ENCODE results near the gene SNN. TPM values are rescaled to one million over a fixed set of nuclear protein-coding genes. Genes with fewer than 3 reads are reported as not detected.

SNN gene
- polyA plus RNA-seq, 2 of the 4 experiments (the other 2 are of a cell fraction), result 6.3 to 10.7 TPM

DNA sequence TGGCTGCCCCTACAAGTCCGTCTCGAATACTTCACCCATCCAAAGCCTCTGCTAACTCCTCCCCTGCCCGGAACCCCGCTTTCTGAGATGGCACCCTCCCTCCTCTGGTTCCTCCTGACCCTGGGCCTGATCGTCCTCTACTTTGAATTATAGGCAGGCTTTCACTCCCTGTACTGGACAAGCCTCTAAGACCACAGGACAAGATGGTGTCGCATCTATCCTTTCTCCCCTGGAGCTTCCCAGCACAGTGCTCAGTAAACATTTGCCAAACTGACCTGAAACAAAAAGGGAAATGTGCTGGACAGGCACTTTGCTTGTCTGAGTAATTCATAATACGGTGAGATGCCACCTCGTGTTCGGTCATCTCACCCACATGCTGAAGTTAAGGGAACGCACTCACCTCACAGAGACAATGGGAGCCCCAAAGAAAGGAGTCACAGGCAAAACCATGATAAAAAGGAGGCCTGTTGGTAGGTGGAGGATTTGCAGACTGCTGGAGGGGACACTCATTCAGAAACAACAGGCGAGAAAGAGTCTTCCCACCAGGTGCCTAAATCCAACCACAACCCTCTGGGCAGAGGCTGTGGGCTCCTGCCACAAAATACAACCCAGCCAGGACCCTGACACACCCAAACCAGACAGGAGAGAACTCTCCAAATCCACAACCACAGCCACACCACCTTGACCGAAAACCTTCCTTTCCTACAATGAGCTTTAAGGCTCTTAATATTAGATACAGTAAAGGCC is 28.2 kb downstream of the SNN start:
- peaks cover 27% of the 10 kb centered on the region for H3K4me1 ChIP-seq
- ChIA-PET CTCF (interaction anchor here (0.5 to 3.6 kb wide), 7 partner anchors 8 to 733 kb away, joined by 3 to 22 read pairs (median 4); no protein-coding TSS in a partner anchor), POLR2A (no interaction called here)
- no peak overlapping the region for H3K27ac ChIP-seq
- no peak for ATAC-seq
- no peak overlapping the region for H3K4me3 ChIP-seq
- no peak for DNase-seq (ENCODE audit: low read depth in 1 of 2, low spot score in 1 of 2)
- TF ChIP-seq, protein P1, sequence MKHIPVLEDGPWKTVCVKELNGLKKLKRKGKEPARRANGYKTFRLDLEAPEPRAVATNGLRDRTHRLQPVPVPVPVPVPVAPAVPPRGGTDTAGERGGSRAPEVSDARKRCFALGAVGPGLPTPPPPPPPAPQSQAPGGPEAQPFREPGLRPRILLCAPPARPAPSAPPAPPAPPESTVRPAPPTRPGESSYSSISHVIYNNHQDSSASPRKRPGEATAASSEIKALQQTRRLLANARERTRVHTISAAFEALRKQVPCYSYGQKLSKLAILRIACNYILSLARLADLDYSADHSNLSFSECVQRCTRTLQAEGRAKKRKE (CRISPR knock-in tag; IDR thresholded peaks at IDR 0.05; ENCODE audit: low read depth), result no peak
- TF ChIP-seq MAFK (IDR thresholded peaks at IDR 0.05; ENCODE audit: partially characterized antibody), result peak; percentile 11
- FAIRE-seq, result no peak
- H3K4me2 ChIP-seq, result no peak overlapping the region
- H3K9me3 ChIP-seq, result no peaks in the 10 kb centered on the region
- 94% methylated on average over 12 of the region's 12 CpGs for WGBS (ENCODE audit: missing lambda C conversion rate)

DNA sequence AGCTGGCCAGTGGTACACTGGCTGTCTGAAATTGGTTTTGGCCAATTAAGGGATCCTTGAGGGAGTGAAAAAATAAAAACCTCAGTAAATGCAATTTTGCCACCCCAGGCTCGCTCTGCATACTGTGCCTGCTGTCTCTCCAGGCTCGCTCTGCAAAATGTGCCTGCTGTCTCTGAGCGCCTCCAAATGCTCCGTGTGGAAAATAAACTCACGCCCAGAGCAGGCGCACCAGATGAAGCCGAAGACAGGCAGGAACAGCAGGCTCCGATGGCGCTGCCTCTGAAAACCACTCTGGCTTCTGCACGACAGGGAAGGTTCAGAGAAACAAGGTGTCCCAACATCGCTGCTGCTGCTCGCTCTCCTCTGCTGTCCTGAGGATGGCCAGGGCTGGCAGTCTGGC is 29.1 kb downstream of the SNN start:
- H3K27ac ChIP-seq, result no peak overlapping the region
- H3K4me2 ChIP-seq, result no peak overlapping the region
- 97% methylated on average over 12 of the region's 12 CpGs for WGBS (ENCODE audit: missing lambda C conversion rate)
- H3K9me3 ChIP-seq, result no peaks in the 10 kb centered on the region
- ATAC-seq (no peak), FAIRE-seq (no peak), DNase-seq (ENCODE audit: low read depth in 1 of 2, low spot score in 1 of 2) (no peak)
- CTCF ChIA-PET, result interaction anchor here (0.5 to 3.6 kb wide), 9 partner anchors 9 to 734 kb away, joined by 3 to 22 read pairs (median 4); no protein-coding TSS in a partner anchor
- TF ChIP-seq, protein P2, sequence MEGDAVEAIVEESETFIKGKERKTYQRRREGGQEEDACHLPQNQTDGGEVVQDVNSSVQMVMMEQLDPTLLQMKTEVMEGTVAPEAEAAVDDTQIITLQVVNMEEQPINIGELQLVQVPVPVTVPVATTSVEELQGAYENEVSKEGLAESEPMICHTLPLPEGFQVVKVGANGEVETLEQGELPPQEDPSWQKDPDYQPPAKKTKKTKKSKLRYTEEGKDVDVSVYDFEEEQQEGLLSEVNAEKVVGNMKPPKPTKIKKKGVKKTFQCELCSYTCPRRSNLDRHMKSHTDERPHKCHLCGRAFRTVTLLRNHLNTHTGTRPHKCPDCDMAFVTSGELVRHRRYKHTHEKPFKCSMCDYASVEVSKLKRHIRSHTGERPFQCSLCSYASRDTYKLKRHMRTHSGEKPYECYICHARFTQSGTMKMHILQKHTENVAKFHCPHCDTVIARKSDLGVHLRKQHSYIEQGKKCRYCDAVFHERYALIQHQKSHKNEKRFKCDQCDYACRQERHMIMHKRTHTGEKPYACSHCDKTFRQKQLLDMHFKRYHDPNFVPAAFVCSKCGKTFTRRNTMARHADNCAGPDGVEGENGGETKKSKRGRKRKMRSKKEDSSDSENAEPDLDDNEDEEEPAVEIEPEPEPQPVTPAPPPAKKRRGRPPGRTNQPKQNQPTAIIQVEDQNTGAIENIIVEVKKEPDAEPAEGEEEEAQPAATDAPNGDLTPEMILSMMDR (IDR thresholded peaks at IDR 0.05), result no peak
- no peak for TF ChIP-seq ZFP36 (IDR thresholded peaks at IDR 0.05; ENCODE audit: borderline replicate concordance, partially characterized antibody)
- no peak for TF ChIP-seq CBX2 (IDR thresholded peaks at IDR 0.05; ENCODE audit: borderline replicate concordance, low read depth)
- TF ChIP-seq CHD2 (IDR thresholded peaks at IDR 0.05; ENCODE audit: low read length, partially characterized antibody), result no peak
- TF ChIP-seq RCOR1 (IDR thresholded peaks at IDR 0.05; ENCODE audit: low read depth, low read length), result no peak
- no peak for TF ChIP-seq PHF8 (IDR thresholded peaks at IDR 0.05; ENCODE audit: borderline replicate concordance, low read depth)
- no peak for TF ChIP-seq GATA3 (IDR thresholded peaks at IDR 0.05; ENCODE audit: borderline replicate concordance)
- no peak for TF ChIP-seq CHD4 (IDR thresholded peaks at IDR 0.05; ENCODE audit: borderline replicate concordance)
- TF ChIP-seq ZSCAN20 (CRISPR knock-in tag; IDR thresholded peaks at IDR 0.05), result no peak
- TF ChIP-seq, protein P3, sequence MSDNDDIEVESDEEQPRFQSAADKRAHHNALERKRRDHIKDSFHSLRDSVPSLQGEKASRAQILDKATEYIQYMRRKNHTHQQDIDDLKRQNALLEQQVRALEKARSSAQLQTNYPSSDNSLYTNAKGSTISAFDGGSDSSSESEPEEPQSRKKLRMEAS (IDR thresholded peaks at IDR 0.05), result no peak
- TF ChIP-seq CEBPB (IDR thresholded peaks at IDR 0.05), result no peak
- TF ChIP-seq NR3C1 (IDR thresholded peaks at IDR 0.05), result no peak
- TF ChIP-seq HOXB5 (CRISPR knock-in tag; IDR thresholded peaks at IDR 0.05), result no peak
- TF ChIP-seq EHMT2 (IDR thresholded peaks at IDR 0.05; ENCODE audit: low read depth), result no peak
- no peak for TF ChIP-seq SREBF2 (IDR thresholded peaks at IDR 0.05)
- no peak for TF ChIP-seq MYC (IDR thresholded peaks at IDR 0.05; ENCODE audit: borderline replicate concordance, low read length)
- POLR2A ChIA-PET, result no interaction called here
- H3K4me1 ChIP-seq, result peaks cover 27% of the 10 kb centered on the region
- H3K4me3 ChIP-seq, result no peak overlapping the region

DNA sequence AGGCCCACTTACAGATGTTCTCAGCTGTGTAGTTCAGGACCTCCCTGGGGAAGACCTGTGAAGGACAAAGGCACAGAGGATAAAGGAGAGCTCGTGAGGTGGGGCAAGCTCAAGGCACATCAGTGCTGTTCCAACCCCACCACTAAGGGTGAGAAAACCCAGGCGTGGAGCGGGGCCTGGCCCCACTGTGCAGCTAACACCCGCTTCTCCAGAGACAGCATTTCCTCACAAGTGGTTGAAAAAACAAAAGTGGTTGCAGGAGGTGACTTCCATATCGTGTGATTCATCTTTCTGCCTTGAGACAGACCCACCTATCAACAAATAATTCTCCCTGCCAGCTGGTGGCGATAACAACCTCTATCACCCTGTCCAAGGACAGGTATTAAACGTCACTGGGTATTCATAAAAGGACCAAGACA is 30.0 kb downstream of the SNN start:
- TF ChIP-seq CBX2 (IDR thresholded peaks at IDR 0.05; ENCODE audit: borderline replicate concordance, low read depth), result no peak
- TF ChIP-seq, protein P2 (IDR thresholded peaks at IDR 0.05), result peak; percentile 18; the same call in 2 of the 3 replicates
- DNase-seq (ENCODE audit: low read depth in 1 of 2, low spot score in 1 of 2), result no peak
- Histone ChIP-seq H3K27ac (peak overlapping the region; percentile 19 to 27; a peak in 1 of 6 replicates), H3K4me2 (no peak overlapping the region), H3K9me3 (no peaks in the 10 kb centered on the region), H3K4me3 (no peak overlapping the region), H3K4me1 (peaks cover 27% of the 10 kb centered on the region)
- peak in 1 of 2 experiments; percentile 54; a peak in 3 of 6 replicates for ATAC-seq
- 73% methylated on average over 7 of the region's 7 CpGs for WGBS (ENCODE audit: missing lambda C conversion rate)
- ChIA-PET POLR2A (no interaction called here), CTCF (interaction anchor here (1.0 to 3.6 kb wide), 7 partner anchors 10 to 302 kb away, joined by 3 to 22 read pairs (median 5); no protein-coding TSS in a partner anchor)
- FAIRE-seq, result no peak

All from A549 (cell line).